K562 (cell line): ENCODE results near the gene SLC37A3. TPM values are rescaled to one million over a fixed set of nuclear protein-coding genes. Genes with fewer than 3 reads are reported as not detected.
A peak's percentile ranks its signal among the peaks of the same experiment; 100 is the strongest.

Experiments
- CBX2 ChIP-seq: fragments of 200-600 bp; sonication (generic); IDR thresholded peaks from one replicate; pipeline ENCODE4 v1.6.1; 2012; ENCODE audit warnings: mild to moderate bottlenecking, low read length, inconsistent platforms; ENCODE audit not compliant: insufficient read depth, poor library complexity, severe bottlenecking
- HIVEP1 ChIP-seq: fragments of 250-450 bp; sonication (Bioruptor Pico); IDR thresholded peaks from 2 replicates; pipeline ENCODE4 v1.4.0; 2020; ENCODE audit warnings: mild to moderate bottlenecking
- JUNB ChIP-seq: fragments of 450-650 bp; formaldehyde crosslinking; conservative IDR thresholded peaks from 2 replicates; pipeline ENCODE4 v1.4.0; 2020; ENCODE audit warnings: mild to moderate bottlenecking
- MEIS2 ChIP-seq: fragments of 450-650 bp; IDR thresholded peaks from 2 replicates; pipeline ENCODE4 v1.6.1; 2014; ENCODE audit warnings: mild to moderate bottlenecking; ENCODE audit not compliant: partially characterized antibody
- PHB ChIP-seq: fragments of 250-450 bp; sonication (Bioruptor Pico); IDR thresholded peaks from 2 replicates; pipeline ENCODE4 v1.5.0; 2021
- SIN3A ChIP-seq, 2 experiments: fragments of 150-350 bp in 1 of 2; IDR thresholded peaks; 2 replicates each; pipeline ENCODE4 v1.6.1; 2011 to 2016; ENCODE audit warnings: borderline replicate concordance in 2 of 2, low read depth in 2 of 2, low read length in 2 of 2, mild to moderate bottlenecking in 2 of 2, moderate library complexity in 2 of 2; ENCODE audit not compliant: control insufficient read depth in 1 of 2
- ZC3H11A ChIP-seq: IDR thresholded peaks from 2 replicates; pipeline ENCODE4 v1.6.1; 2012; ENCODE audit warnings: low read depth, low read length, improper control_type of control experiment
- ZFPM2 ChIP-seq: fragments of 250-450 bp; sonication (Bioruptor Pico); IDR thresholded peaks from 2 replicates; pipeline ENCODE4 v1.5.1; 2022; ENCODE audit warnings: mild to moderate bottlenecking
- ZNF444 ChIP-seq: fragments of 250-450 bp; sonication (Bioruptor Pico); IDR thresholded peaks from 2 replicates; pipeline ENCODE4 v1.4.0; 2020; ENCODE audit warnings: mild to moderate bottlenecking, moderate library complexity
- ZNF699 ChIP-seq: fragments of 250-450 bp; sonication (Bioruptor Pico); IDR thresholded peaks from 2 replicates; pipeline ENCODE4 v1.8.0; 2021; ENCODE audit warnings: mild to moderate bottlenecking, moderate library complexity; ENCODE audit not compliant: insufficient replicate concordance
- polyA plus RNA-seq, 8 experiments: library from polyadenylated mRNA; depleted of rRNA in 4 of 8; stranded (reverse) in 5 of 8; unstranded in 3 of 8; fragments of >200 nt; fragmentation: Nextera tagmentation in 2 of 8; fragmentation: Illumina TruSeq in 1 of 8; extraction: Ambion mirVana in 2 of 8; extraction: Trizol in 1 of 8; gene quantifications; 2 replicates each; pipeline versions ENCODE4 v1.2.1 to v1.2.3, GENCODE V29; 2011 to 2014; ENCODE audit warnings: inconsistent platforms in 1 of 8, missing spikeins in 1 of 8
- total RNA-seq, 7 experiments: library from RNA; depleted of rRNA in 6 of 7; stranded (reverse); fragments of >200 nt in 6 of 7; fragmentation: Illumina TruSeq in 2 of 7; extraction: Trizol in 2 of 7; gene quantifications; 2 replicates each; pipeline versions ENCODE4 v1.2.1 to v1.2.3, GENCODE V29; 2011 to 2021; ENCODE audit warnings: low replicate concordance in 1 of 7
- TF ChIP-seq, protein P1 (sequence below): fragments of 250-450 bp; sonication (Bioruptor Pico); IDR thresholded peaks from 2 replicates; pipeline ENCODE4 v1.5.0; 2020; ENCODE audit warnings: mild to moderate bottlenecking, borderline replicate concordance
- TF ChIP-seq, protein P2 (sequence below): fragments of 450-650 bp; IDR thresholded peaks from 2 replicates; pipeline ENCODE4 v1.6.1; 2016; ENCODE audit warnings: mild to moderate bottlenecking, moderate library complexity

Gene SLC37A3
- total and polyA plus RNA-seq, 9 of the 15 experiments (the other 6 are each of a cell fraction or from before 2014, with no cell fraction given), result 11.7 to 59.1 (median 26.8) TPM

DNA sequence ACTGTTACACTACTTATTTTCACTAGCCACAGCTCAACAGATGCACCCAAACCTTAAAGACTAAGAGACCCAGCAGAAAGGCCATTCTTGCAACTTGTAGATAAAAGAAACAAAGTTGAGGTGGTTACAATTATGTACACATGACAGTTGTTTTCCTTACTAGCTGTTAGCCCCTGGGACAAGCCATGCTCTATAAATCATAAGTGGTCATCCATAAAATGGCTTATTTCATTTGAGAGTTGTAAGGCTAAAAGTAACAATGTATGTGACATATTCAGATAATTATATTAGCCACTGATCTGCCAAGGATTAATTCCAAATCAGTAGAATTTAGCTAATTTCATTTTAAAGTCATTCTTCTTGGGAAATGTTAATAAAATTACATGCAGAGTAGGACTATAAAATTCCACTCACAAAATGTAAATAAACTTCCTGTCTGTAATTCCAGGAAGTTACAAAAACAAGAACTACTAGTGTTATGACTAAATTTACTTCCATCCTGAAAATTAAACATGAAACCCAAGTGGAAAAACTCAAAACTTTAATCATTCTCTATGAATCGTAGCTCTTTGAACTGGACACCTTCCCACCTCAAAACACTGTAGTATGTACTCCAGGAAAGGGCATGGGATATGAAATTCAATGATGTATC, 13.3 kb downstream of the SLC37A3 start (continued):
- TF ChIP-seq, protein P1, sequence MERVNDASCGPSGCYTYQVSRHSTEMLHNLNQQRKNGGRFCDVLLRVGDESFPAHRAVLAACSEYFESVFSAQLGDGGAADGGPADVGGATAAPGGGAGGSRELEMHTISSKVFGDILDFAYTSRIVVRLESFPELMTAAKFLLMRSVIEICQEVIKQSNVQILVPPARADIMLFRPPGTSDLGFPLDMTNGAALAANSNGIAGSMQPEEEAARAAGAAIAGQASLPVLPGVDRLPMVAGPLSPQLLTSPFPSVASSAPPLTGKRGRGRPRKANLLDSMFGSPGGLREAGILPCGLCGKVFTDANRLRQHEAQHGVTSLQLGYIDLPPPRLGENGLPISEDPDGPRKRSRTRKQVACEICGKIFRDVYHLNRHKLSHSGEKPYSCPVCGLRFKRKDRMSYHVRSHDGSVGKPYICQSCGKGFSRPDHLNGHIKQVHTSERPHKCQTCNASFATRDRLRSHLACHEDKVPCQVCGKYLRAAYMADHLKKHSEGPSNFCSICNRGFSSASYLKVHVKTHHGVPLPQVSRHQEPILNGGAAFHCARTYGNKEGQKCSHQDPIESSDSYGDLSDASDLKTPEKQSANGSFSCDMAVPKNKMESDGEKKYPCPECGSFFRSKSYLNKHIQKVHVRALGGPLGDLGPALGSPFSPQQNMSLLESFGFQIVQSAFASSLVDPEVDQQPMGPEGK (CRISPR knock-in tag), result no peak
- TF ChIP-seq MEIS2 (peak; percentile 36), ZNF699 (CRISPR knock-in tag) (no peak), PHB (CRISPR knock-in tag) (no peak), HIVEP1 (CRISPR knock-in tag) (no peak), SIN3A (IDR thresholded peaks at IDR 0.05; ENCODE audit: borderline replicate concordance in 2 of 2, control insufficient read depth in 1 of 2, low read depth in 2 of 2, low read length in 2 of 2) (no peak), CBX2 (no peak), ZC3H11A (no peak), ZFPM2 (CRISPR knock-in tag) (no peak), ZNF444 (CRISPR knock-in tag) (no peak), JUNB (no peak)
- TF ChIP-seq, protein P2, sequence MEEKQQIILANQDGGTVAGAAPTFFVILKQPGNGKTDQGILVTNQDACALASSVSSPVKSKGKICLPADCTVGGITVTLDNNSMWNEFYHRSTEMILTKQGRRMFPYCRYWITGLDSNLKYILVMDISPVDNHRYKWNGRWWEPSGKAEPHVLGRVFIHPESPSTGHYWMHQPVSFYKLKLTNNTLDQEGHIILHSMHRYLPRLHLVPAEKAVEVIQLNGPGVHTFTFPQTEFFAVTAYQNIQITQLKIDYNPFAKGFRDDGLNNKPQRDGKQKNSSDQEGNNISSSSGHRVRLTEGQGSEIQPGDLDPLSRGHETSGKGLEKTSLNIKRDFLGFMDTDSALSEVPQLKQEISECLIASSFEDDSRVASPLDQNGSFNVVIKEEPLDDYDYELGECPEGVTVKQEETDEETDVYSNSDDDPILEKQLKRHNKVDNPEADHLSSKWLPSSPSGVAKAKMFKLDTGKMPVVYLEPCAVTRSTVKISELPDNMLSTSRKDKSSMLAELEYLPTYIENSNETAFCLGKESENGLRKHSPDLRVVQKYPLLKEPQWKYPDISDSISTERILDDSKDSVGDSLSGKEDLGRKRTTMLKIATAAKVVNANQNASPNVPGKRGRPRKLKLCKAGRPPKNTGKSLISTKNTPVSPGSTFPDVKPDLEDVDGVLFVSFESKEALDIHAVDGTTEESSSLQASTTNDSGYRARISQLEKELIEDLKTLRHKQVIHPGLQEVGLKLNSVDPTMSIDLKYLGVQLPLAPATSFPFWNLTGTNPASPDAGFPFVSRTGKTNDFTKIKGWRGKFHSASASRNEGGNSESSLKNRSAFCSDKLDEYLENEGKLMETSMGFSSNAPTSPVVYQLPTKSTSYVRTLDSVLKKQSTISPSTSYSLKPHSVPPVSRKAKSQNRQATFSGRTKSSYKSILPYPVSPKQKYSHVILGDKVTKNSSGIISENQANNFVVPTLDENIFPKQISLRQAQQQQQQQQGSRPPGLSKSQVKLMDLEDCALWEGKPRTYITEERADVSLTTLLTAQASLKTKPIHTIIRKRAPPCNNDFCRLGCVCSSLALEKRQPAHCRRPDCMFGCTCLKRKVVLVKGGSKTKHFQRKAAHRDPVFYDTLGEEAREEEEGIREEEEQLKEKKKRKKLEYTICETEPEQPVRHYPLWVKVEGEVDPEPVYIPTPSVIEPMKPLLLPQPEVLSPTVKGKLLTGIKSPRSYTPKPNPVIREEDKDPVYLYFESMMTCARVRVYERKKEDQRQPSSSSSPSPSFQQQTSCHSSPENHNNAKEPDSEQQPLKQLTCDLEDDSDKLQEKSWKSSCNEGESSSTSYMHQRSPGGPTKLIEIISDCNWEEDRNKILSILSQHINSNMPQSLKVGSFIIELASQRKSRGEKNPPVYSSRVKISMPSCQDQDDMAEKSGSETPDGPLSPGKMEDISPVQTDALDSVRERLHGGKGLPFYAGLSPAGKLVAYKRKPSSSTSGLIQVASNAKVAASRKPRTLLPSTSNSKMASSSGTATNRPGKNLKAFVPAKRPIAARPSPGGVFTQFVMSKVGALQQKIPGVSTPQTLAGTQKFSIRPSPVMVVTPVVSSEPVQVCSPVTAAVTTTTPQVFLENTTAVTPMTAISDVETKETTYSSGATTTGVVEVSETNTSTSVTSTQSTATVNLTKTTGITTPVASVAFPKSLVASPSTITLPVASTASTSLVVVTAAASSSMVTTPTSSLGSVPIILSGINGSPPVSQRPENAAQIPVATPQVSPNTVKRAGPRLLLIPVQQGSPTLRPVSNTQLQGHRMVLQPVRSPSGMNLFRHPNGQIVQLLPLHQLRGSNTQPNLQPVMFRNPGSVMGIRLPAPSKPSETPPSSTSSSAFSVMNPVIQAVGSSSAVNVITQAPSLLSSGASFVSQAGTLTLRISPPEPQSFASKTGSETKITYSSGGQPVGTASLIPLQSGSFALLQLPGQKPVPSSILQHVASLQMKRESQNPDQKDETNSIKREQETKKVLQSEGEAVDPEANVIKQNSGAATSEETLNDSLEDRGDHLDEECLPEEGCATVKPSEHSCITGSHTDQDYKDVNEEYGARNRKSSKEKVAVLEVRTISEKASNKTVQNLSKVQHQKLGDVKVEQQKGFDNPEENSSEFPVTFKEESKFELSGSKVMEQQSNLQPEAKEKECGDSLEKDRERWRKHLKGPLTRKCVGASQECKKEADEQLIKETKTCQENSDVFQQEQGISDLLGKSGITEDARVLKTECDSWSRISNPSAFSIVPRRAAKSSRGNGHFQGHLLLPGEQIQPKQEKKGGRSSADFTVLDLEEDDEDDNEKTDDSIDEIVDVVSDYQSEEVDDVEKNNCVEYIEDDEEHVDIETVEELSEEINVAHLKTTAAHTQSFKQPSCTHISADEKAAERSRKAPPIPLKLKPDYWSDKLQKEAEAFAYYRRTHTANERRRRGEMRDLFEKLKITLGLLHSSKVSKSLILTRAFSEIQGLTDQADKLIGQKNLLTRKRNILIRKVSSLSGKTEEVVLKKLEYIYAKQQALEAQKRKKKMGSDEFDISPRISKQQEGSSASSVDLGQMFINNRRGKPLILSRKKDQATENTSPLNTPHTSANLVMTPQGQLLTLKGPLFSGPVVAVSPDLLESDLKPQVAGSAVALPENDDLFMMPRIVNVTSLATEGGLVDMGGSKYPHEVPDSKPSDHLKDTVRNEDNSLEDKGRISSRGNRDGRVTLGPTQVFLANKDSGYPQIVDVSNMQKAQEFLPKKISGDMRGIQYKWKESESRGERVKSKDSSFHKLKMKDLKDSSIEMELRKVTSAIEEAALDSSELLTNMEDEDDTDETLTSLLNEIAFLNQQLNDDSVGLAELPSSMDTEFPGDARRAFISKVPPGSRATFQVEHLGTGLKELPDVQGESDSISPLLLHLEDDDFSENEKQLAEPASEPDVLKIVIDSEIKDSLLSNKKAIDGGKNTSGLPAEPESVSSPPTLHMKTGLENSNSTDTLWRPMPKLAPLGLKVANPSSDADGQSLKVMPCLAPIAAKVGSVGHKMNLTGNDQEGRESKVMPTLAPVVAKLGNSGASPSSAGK, result no peak
